Heart left ventricle (tissue), 13 donors: ENCODE data around the gene NEMP2.

Experiments used
- CTCF ChIP-seq, 12 donors: fragments of 200-600 bp; sonication (generic) in 4 of 12; IDR thresholded peaks; one replicate each; pipeline versions ENCODE4 v1.5.0 to v1.8.0; 2018 to 2022; ENCODE audit warnings: antibody characterized with exemption in 12 of 12, mild to moderate bottlenecking in 5 of 12
- POLR2A ChIP-seq, 2 donors: fragments of 450-650 bp; IDR thresholded peaks; one replicate each; pipeline ENCODE4 v1.6.1; 2017; ENCODE audit warnings: antibody characterized with exemption in 2 of 2, mild to moderate bottlenecking in 2 of 2, moderate library complexity in 2 of 2
- donor health status: ischemic (EF 13 %, LVEDD 7.1; RV severe dilation, severe dysfunction).
- donor health status: DM: no; HTN: yes; CAD: no.
- donor health status: DM: no; HTN: no; CAD: no.
- donor health status: ischemic (EF 25% LVEDD 6.9; RV normal size, moderate dysfunction).
- donor health status: ischemic (EF 25% LVEDD 5.7; RV mildly dilated, moderate dysfunction).
- donor health status: ischemic (EF 35%, LVEDD 5.7; RV mildly dilated, moderate dysfunction).
- donor health status: nonischemic (EF 11% LVEDD 7.7; RV severe dilation, severe dysfunction).
- donor health status: DM: yes; HTN: yes; CAD: no.
- donor health status: PGD.
- donor health status: ischemic (EF 29% LVEDD 5.4; RV normal size, mild dysfunction).
- donor health status: nonischemic (EF 23%, LVEDD 6.1; RV moderate dilation, normal function).

- TF ChIP-seq CTCF (IDR thresholded peaks at IDR 0.05) (no peak), POLR2A (IDR thresholded peaks at IDR 0.05) (no peak)
Observed at GRCh38 chr2:190546734-190547133, 12.2 kb upstream of the NEMP2 start.
